KMS-11 (cell line): Measurements from ENCODE around the gene ZC3H8.
A peak's percentile ranks its signal among the peaks of the same experiment; 100 is the strongest.

Source experiments
- H2AFZ ChIP-seq: fragments of 200-600 bp; sonication (generic); 2 replicates; pipeline ENCODE4 v1.6.1; 2016; ENCODE audit warnings: antibody characterized with exemption, mixed run types, low read depth
- H3K27ac ChIP-seq: fragments of 200-600 bp; sonication (generic); 2 replicates; pipeline ENCODE4 v1.6.1; 2016; ENCODE audit warnings: mild to moderate bottlenecking, mixed run types
- H3K27me3 ChIP-seq: fragments of 200-600 bp; sonication (generic); 2 replicates; pipeline ENCODE4 v1.6.1; 2017; ENCODE audit warnings: mild to moderate bottlenecking, low read depth, mixed run types, moderate library complexity; ENCODE audit not compliant: insufficient read depth
- H3K36me3 ChIP-seq: fragments of 200-600 bp; sonication (generic); 2 replicates; pipeline ENCODE4 v1.6.1; 2017; ENCODE audit warnings: mild to moderate bottlenecking, mixed run types; ENCODE audit not compliant: insufficient read depth
- H3K4me1 ChIP-seq: fragments of 200-600 bp; sonication (generic); 2 replicates; pipeline ENCODE4 v1.6.1; 2016; ENCODE audit warnings: mild to moderate bottlenecking, low read depth, mixed run types; ENCODE audit not compliant: poor library complexity, severe bottlenecking
- H3K4me2 ChIP-seq: fragments of 200-600 bp; sonication (generic); 2 replicates; pipeline ENCODE4 v1.7.0; 2016; ENCODE audit warnings: mild to moderate bottlenecking, mixed run types
- H3K4me3 ChIP-seq: fragments of 200-600 bp; sonication (generic); IDR thresholded peaks from 2 replicates; pipeline ENCODE4 v1.6.1; 2017; ENCODE audit warnings: low read depth, low read length, mixed read lengths; ENCODE audit not compliant: insufficient read depth
- H3K79me2 ChIP-seq: fragments of 200-600 bp; sonication (generic); 2 replicates; pipeline ENCODE4 v1.6.1; 2016; ENCODE audit warnings: low read depth, mixed run types; ENCODE audit not compliant: insufficient read depth
- H3K9ac ChIP-seq: fragments of 200-600 bp; sonication (generic); 2 replicates; pipeline ENCODE4 v1.6.1; 2016; ENCODE audit warnings: mild to moderate bottlenecking, mixed run types
- H4K20me1 ChIP-seq: fragments of 200-600 bp; sonication (generic); 2 replicates; pipeline ENCODE4 v1.6.1; 2016; ENCODE audit warnings: mild to moderate bottlenecking, mixed run types; ENCODE audit not compliant: insufficient read depth
- CTCF ChIP-seq: fragments of 200-600 bp; sonication (generic); conservative IDR thresholded peaks from 2 replicates; pipeline ENCODE4 v1.6.1; 2017; ENCODE audit warnings: low read depth, mild to moderate bottlenecking, antibody characterized with exemption, low read length, moderate library complexity, mixed read lengths

Gene ZC3H8

GRCh38 chr2:112254466-112255240 lies at the start of gene ZC3H8:
TSS of gene ZC3H8 (minus strand) at chr2:112255042. CDS start at chr2:112254981, 61 bp downstream.
- Histone ChIP-seq H4K20me1 (no peaks in the 10 kb centered on the region), H2AFZ (peak within 1 kb of the TSS; percentile 60), H3K27me3 (no peaks in the 10 kb centered on the region), H3K4me2 (peak within 1 kb of the TSS; percentile 96), H3K27ac (peak within 1 kb of the TSS; percentile 77), H3K9ac (peak within 1 kb of the TSS; percentile 89), H3K4me1 (peaks cover 11% of the 10 kb centered on the region), H3K36me3 (no peaks in the 10 kb centered on the region), H3K79me2 (peaks cover 35% of the 10 kb centered on the region), H3K4me3 (peak within 1 kb of the TSS; percentile 37)
- TF ChIP-seq CTCF = no peak

- H3K79me2 ChIP-seq = no peaks in the 10 kb centered on the region
- H3K4me1 ChIP-seq = no peaks in the 10 kb centered on the region
- H4K20me1 ChIP-seq = no peaks in the 10 kb centered on the region
- no peaks in the 10 kb centered on the region for H3K36me3 ChIP-seq
- H3K9ac ChIP-seq = no peak overlapping the region
- H3K4me2 ChIP-seq = no peak overlapping the region
- no peak overlapping the region for H3K4me3 ChIP-seq
- no peak overlapping the region for H2AFZ ChIP-seq
- TF ChIP-seq CTCF = no peak
- no peak overlapping the region for H3K27ac ChIP-seq
- no peaks in the 10 kb centered on the region for H3K27me3 ChIP-seq
Measured at GRCh38 chr2:112304298-112304941, 49.6 kb upstream of the ZC3H8 start.

GRCh38 chr2:112301973-112302372 lies 47.1 kb upstream of the ZC3H8 start:
- Histone ChIP-seq H3K4me3 (no peak overlapping the region), H3K4me2 (no peak overlapping the region), H3K27me3 (no peaks in the 10 kb centered on the region), H4K20me1 (no peaks in the 10 kb centered on the region), H2AFZ (no peak overlapping the region), H3K27ac (no peak overlapping the region), H3K36me3 (no peaks in the 10 kb centered on the region), H3K79me2 (no peaks in the 10 kb centered on the region), H3K4me1 (no peaks in the 10 kb centered on the region), H3K9ac (no peak overlapping the region)
- TF ChIP-seq CTCF = no peak

- no peaks in the 10 kb centered on the region for H4K20me1 ChIP-seq
- H3K27ac ChIP-seq = no peak overlapping the region
- no peaks in the 10 kb centered on the region for H3K79me2 ChIP-seq
- no peak overlapping the region for H2AFZ ChIP-seq
- H3K4me3 ChIP-seq = no peak overlapping the region
- no peaks in the 10 kb centered on the region for H3K36me3 ChIP-seq
- H3K9ac ChIP-seq = no peak overlapping the region
- TF ChIP-seq CTCF = no peak
- H3K4me2 ChIP-seq = no peak overlapping the region
- no peaks in the 10 kb centered on the region for H3K4me1 ChIP-seq
- no peaks in the 10 kb centered on the region for H3K27me3 ChIP-seq
Measured at GRCh38 chr2:112301171-112301584, 46.3 kb upstream of the ZC3H8 start.
